Vagina (tissue), 2 donors: Measurements from ENCODE around the gene SRRM4. TPM values are rescaled to one million over a fixed set of nuclear protein-coding genes. Genes with fewer than 3 reads are reported as not detected.
"Not testable (repeated sequence)": the region's sequence is repeated elsewhere in the genome, so short reads cannot be mapped to it uniquely, and the experiment has no call there.

Experiments
- DNase-seq, 2 donors: peaks; one replicate each; pipeline ENCODE4 v3.0.0-alpha.2; 2017; ENCODE audit errors: extremely low spot score in 2 of 2
- H3K27ac ChIP-seq: fragments of 200-600 bp; sonication (generic); one replicate; pipeline ENCODE4 v1.5.1; 2019
- H3K27me3 ChIP-seq: fragments of 200-600 bp; sonication (generic); one replicate; pipeline ENCODE4 v1.5.1; 2019
- H3K36me3 ChIP-seq, 2 donors: fragments of 200-600 bp; sonication (generic); one replicate each; pipeline ENCODE4 v1.5.1; 2017 to 2019
- H3K4me1 ChIP-seq: fragments of 200-600 bp; sonication (generic); one replicate; pipeline ENCODE4 v1.5.1; 2019
- H3K4me3 ChIP-seq, 2 donors: fragments of 200-600 bp; sonication (generic); 1 replicate in 1 of 2; 2 replicates in 1 of 2; pipeline ENCODE4 v1.5.1; 2016 to 2019
- H3K9me3 ChIP-seq: fragments of 200-600 bp; sonication (generic); one replicate; pipeline ENCODE4 v1.5.1; 2019
- POLR2A ChIP-seq, 2 donors: fragments of 450-650 bp; IDR thresholded peaks; one replicate each; pipeline ENCODE4 v1.6.1; 2017; ENCODE audit warnings: antibody characterized with exemption in 2 of 2, mild to moderate bottlenecking in 2 of 2, moderate library complexity in 2 of 2
- POLR2AphosphoS5 ChIP-seq, 2 donors: sonication (generic); formaldehyde crosslinking; IDR thresholded peaks; one replicate each; pipeline ENCODE4 v1.9.0; 2017; ENCODE audit warnings: antibody characterized with exemption in 2 of 2, mild to moderate bottlenecking in 2 of 2, low read depth in 1 of 2; ENCODE audit not compliant: insufficient read depth in 1 of 2
- intact Hi-C: fragments of 100-400 bp; cut with DNase I; formaldehyde crosslinking; loops from one replicate; pipeline ENCODE4 v1.15.1; 2023
- total RNA-seq: library from RNA; depleted of rRNA; stranded (reverse); fragments of >200 nt; gene quantifications from one replicate; pipeline ENCODE4 v1.2.3, GENCODE V29; 2016
- TF ChIP-seq, protein P1 (sequence below), 3 experiments: fragments of 450-650 bp in 2 of 3; fragments of 200-600 bp in 1 of 3; sonication (generic) in 1 of 3; IDR thresholded peaks; one replicate each; pipeline ENCODE4 v1.5.1; 2017 to 2019; ENCODE audit warnings: antibody characterized with exemption in 3 of 3, mild to moderate bottlenecking in 2 of 3, moderate library complexity in 2 of 3

Gene SRRM4
- total RNA-seq, 1 donor from 2014 or later: under 0.01 TPM

DNA sequence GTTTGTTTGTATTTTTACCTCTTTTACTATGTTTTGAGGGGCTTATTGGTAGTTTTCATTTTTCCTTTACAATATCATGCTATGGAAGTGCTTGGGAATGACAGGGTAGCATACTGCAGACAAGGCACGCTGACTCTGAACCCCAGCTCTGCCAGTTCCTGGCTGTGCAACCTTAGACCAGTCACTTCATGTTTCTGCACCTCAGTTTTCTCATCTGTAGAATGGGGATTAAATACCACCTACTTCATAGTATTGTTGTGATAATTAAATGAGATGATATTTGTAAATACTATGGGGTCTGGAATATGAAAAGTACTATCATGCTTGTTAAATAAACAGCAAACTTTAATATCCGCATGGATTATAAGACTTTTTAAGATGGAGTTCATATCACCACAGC, 35.4 kb downstream of the SRRM4 start:
- DNase-seq: no peak

GRCh38 chr12:119019166-119019565, 37.8 kb downstream of the SRRM4 start:
- Histone ChIP-seq H3K4me1 (no peaks in the 10 kb centered on the region), H3K36me3 (no peaks in the 10 kb centered on the region), H3K27ac (no peak overlapping the region), H3K4me3 (no peak overlapping the region), H3K9me3 (no peaks in the 10 kb centered on the region), H3K27me3 (no peaks in the 10 kb centered on the region)
- intact Hi-C loops: no loop called here
- DNase-seq: no peak
- TF ChIP-seq POLR2A (IDR thresholded peaks at IDR 0.05) (no peak), POLR2AphosphoS5 (IDR thresholded peaks at IDR 0.05; ENCODE audit: insufficient read depth in 1 of 2, low read depth in 1 of 2) (no peak)
- TF ChIP-seq, protein P1, sequence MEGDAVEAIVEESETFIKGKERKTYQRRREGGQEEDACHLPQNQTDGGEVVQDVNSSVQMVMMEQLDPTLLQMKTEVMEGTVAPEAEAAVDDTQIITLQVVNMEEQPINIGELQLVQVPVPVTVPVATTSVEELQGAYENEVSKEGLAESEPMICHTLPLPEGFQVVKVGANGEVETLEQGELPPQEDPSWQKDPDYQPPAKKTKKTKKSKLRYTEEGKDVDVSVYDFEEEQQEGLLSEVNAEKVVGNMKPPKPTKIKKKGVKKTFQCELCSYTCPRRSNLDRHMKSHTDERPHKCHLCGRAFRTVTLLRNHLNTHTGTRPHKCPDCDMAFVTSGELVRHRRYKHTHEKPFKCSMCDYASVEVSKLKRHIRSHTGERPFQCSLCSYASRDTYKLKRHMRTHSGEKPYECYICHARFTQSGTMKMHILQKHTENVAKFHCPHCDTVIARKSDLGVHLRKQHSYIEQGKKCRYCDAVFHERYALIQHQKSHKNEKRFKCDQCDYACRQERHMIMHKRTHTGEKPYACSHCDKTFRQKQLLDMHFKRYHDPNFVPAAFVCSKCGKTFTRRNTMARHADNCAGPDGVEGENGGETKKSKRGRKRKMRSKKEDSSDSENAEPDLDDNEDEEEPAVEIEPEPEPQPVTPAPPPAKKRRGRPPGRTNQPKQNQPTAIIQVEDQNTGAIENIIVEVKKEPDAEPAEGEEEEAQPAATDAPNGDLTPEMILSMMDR (IDR thresholded peaks at IDR 0.05): no peak

More for the DNA sequence above, 35.4 kb downstream of the SRRM4 start:
- Histone ChIP-seq H3K27me3 (no peaks in the 10 kb centered on the region), H3K9me3 (no peaks in the 10 kb centered on the region), H3K4me3 (no peak overlapping the region), H3K36me3 (no peaks in the 10 kb centered on the region), H3K4me1 (no peaks in the 10 kb centered on the region), H3K27ac (no peak overlapping the region)
- TF ChIP-seq, protein P1 (IDR thresholded peaks at IDR 0.05): no peak
- TF ChIP-seq POLR2AphosphoS5 (IDR thresholded peaks at IDR 0.05; ENCODE audit: insufficient read depth in 1 of 2, low read depth in 1 of 2) (no peak), POLR2A (IDR thresholded peaks at IDR 0.05) (no peak)
- intact Hi-C loops: no loop called here

GRCh38 chr12:119020406-119021360, 39.3 kb downstream of the SRRM4 start:
- H3K4me1 ChIP-seq: no peaks in the 10 kb centered on the region
- DNase-seq: peak in 1 of 2 donors; percentile 54
- H3K4me3 ChIP-seq: no peak overlapping the region
- no peak for TF ChIP-seq POLR2AphosphoS5 (IDR thresholded peaks at IDR 0.05; ENCODE audit: insufficient read depth in 1 of 2, low read depth in 1 of 2)
- no peak for TF ChIP-seq POLR2A (IDR thresholded peaks at IDR 0.05)
- TF ChIP-seq, protein P1 (IDR thresholded peaks at IDR 0.05): no peak
- H3K9me3 ChIP-seq: no peaks in the 10 kb centered on the region
- H3K27me3 ChIP-seq: no peaks in the 10 kb centered on the region
- H3K27ac ChIP-seq: no peak overlapping the region
- no peaks in the 10 kb centered on the region for H3K36me3 ChIP-seq
- intact Hi-C loops: no loop called here

DNA sequence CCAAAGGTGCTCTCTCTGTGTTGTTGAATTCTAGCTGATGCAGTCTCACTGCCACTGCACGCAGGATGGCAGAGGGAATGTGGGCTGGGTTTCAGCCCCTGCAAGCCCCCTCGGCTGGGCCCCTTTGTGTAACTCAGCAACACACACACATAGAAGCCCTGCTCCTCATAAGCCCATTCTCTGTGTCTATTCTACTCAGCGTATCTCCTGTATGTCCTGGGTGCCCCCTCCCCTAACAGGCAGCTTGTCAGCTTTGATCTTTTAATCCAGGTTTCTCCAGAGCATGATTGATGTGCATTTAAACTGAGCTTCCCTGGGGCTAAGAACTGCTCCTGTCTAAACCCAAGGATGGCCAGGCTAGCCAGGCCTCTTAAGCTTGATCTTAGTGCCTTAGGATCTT, 43.0 kb downstream of the SRRM4 start:
- no peaks in the 10 kb centered on the region for H3K36me3 ChIP-seq
- no peak for TF ChIP-seq POLR2A (IDR thresholded peaks at IDR 0.05)
- TF ChIP-seq, protein P1 (IDR thresholded peaks at IDR 0.05): no peak
- TF ChIP-seq POLR2AphosphoS5 (IDR thresholded peaks at IDR 0.05; ENCODE audit: insufficient read depth in 1 of 2, low read depth in 1 of 2): no peak
- intact Hi-C loops: no loop called here
- H3K27me3 ChIP-seq: no peaks in the 10 kb centered on the region
- H3K27ac ChIP-seq: no peak overlapping the region
- H3K9me3 ChIP-seq: no peaks in the 10 kb centered on the region
- H3K4me3 ChIP-seq: no peak overlapping the region
- peak; percentile 56 to 64 for DNase-seq
- H3K4me1 ChIP-seq: no peaks in the 10 kb centered on the region

- Histone ChIP-seq H3K4me3 (no peak overlapping the region), H3K36me3 (no peaks in the 10 kb centered on the region), H3K27ac (no peak overlapping the region), H3K4me1 (no peaks in the 10 kb centered on the region), H3K9me3 (no peaks in the 10 kb centered on the region), H3K27me3 (no peaks in the 10 kb centered on the region)
- peak; percentile 52 to 72 for DNase-seq
- intact Hi-C loops: no loop called here
- TF ChIP-seq, protein P1 (IDR thresholded peaks at IDR 0.05): no peak
- no peak for TF ChIP-seq POLR2AphosphoS5 (IDR thresholded peaks at IDR 0.05; ENCODE audit: insufficient read depth in 1 of 2, low read depth in 1 of 2)
- no peak for TF ChIP-seq POLR2A (IDR thresholded peaks at IDR 0.05)
Observed at GRCh38 chr12:119025786-119026185, 44.4 kb downstream of the SRRM4 start.

- H3K4me1 ChIP-seq, H3K9me3 ChIP-seq, H3K27ac ChIP-seq, H3K36me3 ChIP-seq, H3K4me3 ChIP-seq, intact Hi-C loops, H3K27me3 ChIP-seq: not testable (repeated sequence)
- DNase-seq: peak in 1 of 2 donors; percentile 3
Observed at GRCh38 chr12:119033332-119033731, 52.0 kb downstream of the SRRM4 start.
